ENCODE data around the gene DTNB.

Gene DTNB

GRCh38 chr2:25375989-25376545 lies 297.3 kb downstream of the DTNB start:
- in situ Hi-C loops (cut with MboI; ENCODE audit: low sequenced_read_pairs), result no loop called here

GRCh38 chr2:25375371-25375988 lies 297.9 kb downstream of the DTNB start:
- in situ Hi-C loops (cut with MboI; ENCODE audit: low sequenced_read_pairs), result no loop called here

- in situ Hi-C loops (cut with MboI; ENCODE audit: low sequenced_read_pairs), result no loop called here
Observed at GRCh38 chr2:25374827-25375226, 298.6 kb downstream of the DTNB start.

- in situ Hi-C loops (cut with MboI; ENCODE audit: low sequenced_read_pairs), result no loop called here
Observed at GRCh38 chr2:25374411-25374810, 299.0 kb downstream of the DTNB start.

- in situ Hi-C loops (cut with MboI; ENCODE audit: low sequenced_read_pairs), result no loop called here
Observed at GRCh38 chr2:25373269-25373981, 300.0 kb downstream of the DTNB start.

- in situ Hi-C loops (cut with MboI; ENCODE audit: low sequenced_read_pairs), result no loop called here
Observed at GRCh38 chr2:25372405-25373268, 300.7 kb downstream of the DTNB start.

GRCh38 chr2:25371253-25372241 lies 301.8 kb downstream of the DTNB start:
- in situ Hi-C loops (cut with MboI; ENCODE audit: low sequenced_read_pairs), result no loop called here

GRCh38 chr2:25369876-25370275 lies 303.5 kb downstream of the DTNB start:
- in situ Hi-C loops (cut with MboI; ENCODE audit: low sequenced_read_pairs), result no loop called here

GRCh38 chr2:25369439-25369838 lies 303.9 kb downstream of the DTNB start:
- in situ Hi-C loops (cut with MboI; ENCODE audit: low sequenced_read_pairs), result no loop called here

GRCh38 chr2:25368660-25369059 lies 304.7 kb downstream of the DTNB start:
- in situ Hi-C loops (cut with MboI; ENCODE audit: low sequenced_read_pairs), result no loop called here

GRCh38 chr2:25367296-25367695 lies 306.1 kb downstream of the DTNB start:
- in situ Hi-C loops (cut with MboI; ENCODE audit: low sequenced_read_pairs), result no loop called here

- in situ Hi-C loops (cut with MboI; ENCODE audit: low sequenced_read_pairs), result no loop called here
Observed at GRCh38 chr2:25366629-25367028, 306.7 kb downstream of the DTNB start.

GRCh38 chr2:25365241-25365640 lies 308.1 kb downstream of the DTNB start:
- in situ Hi-C loops (cut with MboI; ENCODE audit: low sequenced_read_pairs), result no loop called here

- in situ Hi-C loops (cut with MboI; ENCODE audit: low sequenced_read_pairs), result no loop called here
Observed at GRCh38 chr2:25363733-25364132, 309.6 kb downstream of the DTNB start.

- in situ Hi-C loops (cut with MboI; ENCODE audit: low sequenced_read_pairs), result no loop called here
Observed at GRCh38 chr2:25362434-25363145, 310.8 kb downstream of the DTNB start.

- in situ Hi-C loops (cut with MboI; ENCODE audit: low sequenced_read_pairs), result no loop called here
Observed at GRCh38 chr2:25362049-25362433, 311.3 kb downstream of the DTNB start.

GRCh38 chr2:25361261-25362048 lies 311.9 kb downstream of the DTNB start:
- in situ Hi-C loops (cut with MboI; ENCODE audit: low sequenced_read_pairs), result no loop called here

- in situ Hi-C loops (cut with MboI; ENCODE audit: low sequenced_read_pairs), result no loop called here
Observed at GRCh38 chr2:25358836-25359235, 314.5 kb downstream of the DTNB start.

GRCh38 chr2:25358249-25358815 lies 315.0 kb downstream of the DTNB start:
- in situ Hi-C loops (cut with MboI; ENCODE audit: low sequenced_read_pairs), result no loop called here
